IPS-20b (cell line): ENCODE data around the gene NME9.
"Not testable (repeated sequence)": the region's sequence is repeated elsewhere in the genome, so short reads cannot be mapped to it uniquely, and the experiment has no call there.

ENCODE experiments used
- H3K27ac ChIP-seq: one replicate; pipeline ENCODE4 v1.5.1; 2013; ENCODE audit warnings: low read length
- H3K27me3 ChIP-seq: 2 replicates; pipeline ENCODE4 v1.6.1; 2013; ENCODE audit warnings: mild to moderate bottlenecking, low read length, inconsistent platforms; ENCODE audit not compliant: insufficient read depth
- H3K36me3 ChIP-seq: 2 replicates; pipeline ENCODE4 v1.6.1; 2013; ENCODE audit warnings: low read depth, mild to moderate bottlenecking, inconsistent platforms, low read length, moderate library complexity; ENCODE audit not compliant: insufficient read depth
- H3K4me1 ChIP-seq: 2 replicates; pipeline ENCODE4 v1.6.1; 2013; ENCODE audit warnings: mild to moderate bottlenecking, control low read depth, inconsistent platforms, low read length, moderate library complexity; ENCODE audit not compliant: insufficient read depth
- H3K4me3 ChIP-seq: 2 replicates; pipeline ENCODE4 v1.5.1; 2013; ENCODE audit warnings: mild to moderate bottlenecking, low read length, inconsistent platforms
- H3K9ac ChIP-seq: 2 replicates; pipeline ENCODE4 v1.6.1; 2013; ENCODE audit warnings: low read depth, mild to moderate bottlenecking, inconsistent platforms, low read length, moderate library complexity
- H3K9me3 ChIP-seq: 2 replicates; pipeline ENCODE4 v1.6.1; 2013; ENCODE audit warnings: mild to moderate bottlenecking, low read depth, low read length, inconsistent platforms; ENCODE audit not compliant: insufficient read depth

The NME9 gene

GRCh38 chr3:138329127-138329983 lies at the start of gene NME9:
Gene NME9 (minus strand): TSS chr3:138329851. CDS start chr3:138329335, 516 bp downstream.
- Histone ChIP-seq H3K9me3 (no peaks in the 10 kb centered on the region), H3K4me1 (peaks cover 3% of the 10 kb centered on the region; the same call in 1 of the 2 replicates), H3K27me3 (peaks cover 6% of the 10 kb centered on the region; the same call in 1 of the 2 replicates), H3K9ac (peak within 1 kb of the TSS; percentile 45; the same call in 1 of the 2 replicates), H3K27ac (no peak within 1 kb of the TSS), H3K36me3 (no peaks in the 10 kb centered on the region), H3K4me3 (peak within 1 kb of the TSS; percentile 74)

- H3K9me3 ChIP-seq, result no peaks in the 10 kb centered on the region
- no peak overlapping the region for H3K4me3 ChIP-seq
- 0 out of 2 replicates have a peak, but pooled peaks cover 5% of the 10 kb centered on the region for H3K36me3 ChIP-seq
- no peak overlapping the region for H3K27ac ChIP-seq
- no peak overlapping the region for H3K9ac ChIP-seq
- no peaks in the 10 kb centered on the region for H3K27me3 ChIP-seq
- no peaks in the 10 kb centered on the region; the same call in 1 of the 2 replicates for H3K4me1 ChIP-seq
These were observed 49.3 kb upstream of the NME9 start for GRCh38 chr3:138378990-138379389.

- Histone ChIP-seq H3K9me3 (no peaks in the 10 kb centered on the region), H3K27ac (no peak overlapping the region), H3K9ac (no peak overlapping the region), H3K36me3 (0 out of 2 replicates have a peak, but pooled peaks cover 5% of the 10 kb centered on the region), H3K4me3 (no peak overlapping the region), H3K27me3 (no peaks in the 10 kb centered on the region), H3K4me1 (no peaks in the 10 kb centered on the region; the same call in 1 of the 2 replicates)
These were observed 48.7 kb upstream of the NME9 start for GRCh38 chr3:138378331-138378730.

- Histone ChIP-seq H3K27ac (no peak overlapping the region), H3K36me3 (0 out of 2 replicates have a peak, but pooled peaks cover 5% of the 10 kb centered on the region), H3K4me1 (no peaks in the 10 kb centered on the region; the same call in 1 of the 2 replicates), H3K9me3 (no peaks in the 10 kb centered on the region), H3K4me3 (no peak overlapping the region), H3K27me3 (no peaks in the 10 kb centered on the region), H3K9ac (no peak overlapping the region)
These were observed 48.2 kb upstream of the NME9 start for GRCh38 chr3:138377804-138378203.

GRCh38 chr3:138377212-138377611 lies 47.6 kb upstream of the NME9 start:
- H3K27ac ChIP-seq, H3K4me1 ChIP-seq, H3K4me3 ChIP-seq, H3K36me3 ChIP-seq, H3K27me3 ChIP-seq, H3K9me3 ChIP-seq, H3K9ac ChIP-seq: not testable (repeated sequence)

GRCh38 chr3:138376663-138377062 lies 47.0 kb upstream of the NME9 start:
- no peaks in the 10 kb centered on the region for H3K27me3 ChIP-seq
- H3K4me3 ChIP-seq, result no peak overlapping the region
- no peak overlapping the region for H3K9ac ChIP-seq
- H3K27ac ChIP-seq, result no peak overlapping the region
- no peaks in the 10 kb centered on the region for H3K9me3 ChIP-seq
- H3K36me3 ChIP-seq, result 0 out of 2 replicates have a peak, but pooled peaks cover 5% of the 10 kb centered on the region
- no peaks in the 10 kb centered on the region; the same call in 1 of the 2 replicates for H3K4me1 ChIP-seq

- Histone ChIP-seq H3K9ac (no peak overlapping the region), H3K4me3 (no peak overlapping the region), H3K36me3 (0 out of 2 replicates have a peak, but pooled peaks cover 5% of the 10 kb centered on the region), H3K27ac (no peak overlapping the region), H3K4me1 (no peaks in the 10 kb centered on the region), H3K9me3 (no peaks in the 10 kb centered on the region), H3K27me3 (no peaks in the 10 kb centered on the region)
These were observed 45.8 kb upstream of the NME9 start for GRCh38 chr3:138375447-138375846.

GRCh38 chr3:138374573-138375134 lies 45.0 kb upstream of the NME9 start:
- Histone ChIP-seq H3K27ac (no peak overlapping the region), H3K4me1 (no peaks in the 10 kb centered on the region), H3K27me3 (no peaks in the 10 kb centered on the region), H3K9ac (no peak overlapping the region), H3K4me3 (no peak overlapping the region), H3K36me3 (0 out of 2 replicates have a peak, but pooled peaks cover 5% of the 10 kb centered on the region), H3K9me3 (no peaks in the 10 kb centered on the region)

- H3K27me3 ChIP-seq, result no peaks in the 10 kb centered on the region
- H3K9ac ChIP-seq, result no peak overlapping the region
- no peaks in the 10 kb centered on the region for H3K4me1 ChIP-seq
- no peaks in the 10 kb centered on the region for H3K9me3 ChIP-seq
- 0 out of 2 replicates have a peak, but pooled peaks cover 5% of the 10 kb centered on the region for H3K36me3 ChIP-seq
- H3K4me3 ChIP-seq, result no peak overlapping the region
- no peak overlapping the region for H3K27ac ChIP-seq
These were observed 44.1 kb upstream of the NME9 start for GRCh38 chr3:138373736-138374094.

- no peak overlapping the region for H3K9ac ChIP-seq
- H3K27me3 ChIP-seq, result no peaks in the 10 kb centered on the region
- H3K4me1 ChIP-seq, result no peaks in the 10 kb centered on the region
- H3K4me3 ChIP-seq, result no peak overlapping the region
- no peaks in the 10 kb centered on the region for H3K9me3 ChIP-seq
- 0 out of 2 replicates have a peak, but pooled peaks cover 5% of the 10 kb centered on the region for H3K36me3 ChIP-seq
- no peak overlapping the region for H3K27ac ChIP-seq
These were observed 43.6 kb upstream of the NME9 start for GRCh38 chr3:138373087-138373735.

GRCh38 chr3:138371070-138371965 lies 41.7 kb upstream of the NME9 start:
- no peaks in the 10 kb centered on the region for H3K4me1 ChIP-seq
- no peak overlapping the region for H3K27ac ChIP-seq
- H3K27me3 ChIP-seq, result no peaks in the 10 kb centered on the region
- H3K36me3 ChIP-seq, result 0 out of 2 replicates have a peak, but pooled peaks cover 5% of the 10 kb centered on the region
- H3K9ac ChIP-seq, result no peak overlapping the region
- no peaks in the 10 kb centered on the region for H3K9me3 ChIP-seq
- no peak overlapping the region for H3K4me3 ChIP-seq
